ENCODE data around the gene ZNF41. TPM values are rescaled to one million over a fixed set of nuclear protein-coding genes. Genes with fewer than 3 reads are reported as not detected.

ZNF41 gene
- total and polyA plus RNA-seq, 2 of the 13 experiments (the other 11 are each of a cell fraction or from before 2014, with no cell fraction given): 2.3 to 3.9 TPM

DNA sequence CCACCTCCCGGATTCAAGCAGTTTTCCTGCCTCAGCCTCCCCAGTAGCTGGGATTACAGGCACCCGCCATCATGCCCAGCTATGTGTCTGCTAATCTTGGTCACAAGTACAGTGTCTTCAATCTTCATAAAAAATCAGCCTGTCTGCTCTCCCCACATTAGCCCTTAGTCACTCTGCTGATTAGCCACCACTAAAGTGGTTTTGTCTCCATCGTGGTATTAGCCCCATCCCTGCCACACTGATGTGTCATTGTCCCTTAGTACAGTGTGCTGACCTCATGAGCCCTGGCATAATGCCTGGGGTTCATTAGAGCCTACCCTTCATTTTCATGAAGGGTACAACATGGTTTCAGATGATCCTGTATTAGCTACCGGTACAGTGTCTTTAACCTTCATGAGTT lies 62.8 kb downstream of the ZNF41 start:
- no TSS peak for BruUV-seq (replicated peaks)
- POLR2A ChIA-PET: no interaction called here
- in situ Hi-C loops (cut with HindIII; ENCODE audit: extremely low pct_ligation_motif_present, low pct_unique_long_range_greater_than_20kb): no loop called here
- no peak overlapping the region for H3K4me2 ChIP-seq (ENCODE audit: low read depth, low read length)
- no peak overlapping the region for H2AFZ ChIP-seq (ENCODE audit: low read length)
- H4K20me1 ChIP-seq (ENCODE audit: insufficient read depth, low read length): no peaks in the 10 kb centered on the region
- no peaks in the 10 kb centered on the region for H3K79me2 ChIP-seq (ENCODE audit: insufficient read depth, low read length)
- no peaks in the 10 kb centered on the region for H3K4me1 ChIP-seq (ENCODE audit: insufficient read depth, low read length)
- no peak for FAIRE-seq
- intact Hi-C loops (cut with micrococcal nuclease; ENCODE audit: unreplicated experiment): no loop called here
- DNase-seq (ENCODE audit: low spot score): no peak
- WGBS (ENCODE audit: low lambda C conversion rate): 33% methylated on average over 3 of the region's 4 CpGs
- H3K36me3 ChIP-seq (replicated peaks in 1 of 2; ENCODE audit: control insufficient read depth in 1 of 2, insufficient read depth in 2 of 2, low read length in 2 of 2): no peaks in the 10 kb centered on the region
- H3K9ac ChIP-seq (ENCODE audit: insufficient read depth, low read depth, low read length): no peak overlapping the region
- H3K4me3 ChIP-seq (replicated peaks in 1 of 3; ENCODE audit: insufficient read depth in 1 of 3, low read depth in 2 of 3, low read length in 3 of 3): no peak overlapping the region
- CTCF ChIA-PET (ENCODE audit: low intra/inter-chr PET ratio, low total read pairs): no interaction called here
- no peak overlapping the region for H3K27ac ChIP-seq (ENCODE audit: extremely low read length, insufficient read depth, low read length)
- TF ChIP-seq ZIK1 (CRISPR knock-in tag; IDR thresholded peaks at IDR 0.05; ENCODE audit: borderline replicate concordance, low read depth) (no peak), ZNF468 (CRISPR knock-in tag; IDR thresholded peaks at IDR 0.05) (no peak), ARID2 (CRISPR knock-in tag; IDR thresholded peaks at IDR 0.05; ENCODE audit: borderline replicate concordance) (no peak), ZNF274 (CRISPR knock-in tag; IDR thresholded peaks at IDR 0.05) (no peak), SNAI1 (CRISPR knock-in tag; IDR thresholded peaks at IDR 0.05; ENCODE audit: borderline replicate concordance) (no peak), HHEX (CRISPR knock-in tag; IDR thresholded peaks at IDR 0.05) (no peak), NCOR1 (IDR thresholded peaks at IDR 0.05; ENCODE audit: borderline replicate concordance, low read length) (no peak)
- ATAC-seq: no peak
- no peaks in the 10 kb centered on the region for H3K9me3 ChIP-seq (ENCODE audit: low read length)
- no peaks in the 10 kb centered on the region for H3K27me3 ChIP-seq (ENCODE audit: control insufficient read depth in 1 of 2, insufficient read depth in 2 of 2, low read length in 2 of 2)

DNA sequence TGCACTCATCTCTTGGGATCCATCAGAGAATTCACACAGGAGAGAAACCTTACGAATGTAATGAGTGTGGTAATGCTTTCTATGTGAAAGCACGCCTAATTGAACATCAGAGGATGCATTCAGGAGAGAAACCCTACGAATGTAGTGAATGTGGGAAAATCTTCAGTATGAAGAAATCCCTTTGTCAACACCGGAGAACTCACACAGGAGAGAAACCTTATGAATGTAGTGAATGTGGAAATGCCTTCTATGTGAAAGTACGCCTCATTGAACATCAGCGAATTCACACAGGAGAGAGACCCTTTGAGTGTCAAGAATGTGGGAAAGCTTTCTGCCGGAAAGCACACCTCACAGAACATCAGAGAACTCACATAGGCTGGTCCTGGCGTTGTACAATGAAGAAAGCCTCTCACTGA lies 69.8 kb downstream of the ZNF41 start:
- Histone ChIP-seq H3K27me3 (ENCODE audit: control insufficient read depth in 1 of 2, insufficient read depth in 2 of 2, low read length in 2 of 2) (no peaks in the 10 kb centered on the region), H3K36me3 (replicated peaks in 1 of 2; ENCODE audit: control insufficient read depth in 1 of 2, insufficient read depth in 2 of 2, low read length in 2 of 2) (no peaks in the 10 kb centered on the region), H3K9ac (ENCODE audit: insufficient read depth, low read depth, low read length) (no peak overlapping the region), H3K79me2 (ENCODE audit: insufficient read depth, low read length) (no peaks in the 10 kb centered on the region), H3K9me3 (ENCODE audit: low read length) (peaks cover 14% of the 10 kb centered on the region; the same call in 1 of the 2 replicates), H2AFZ (ENCODE audit: low read length) (no peak overlapping the region), H3K4me2 (ENCODE audit: low read depth, low read length) (no peak overlapping the region), H3K4me3 (replicated peaks in 1 of 3; ENCODE audit: insufficient read depth in 1 of 3, low read depth in 2 of 3, low read length in 3 of 3) (no peak overlapping the region), H3K4me1 (ENCODE audit: insufficient read depth, low read length) (no peaks in the 10 kb centered on the region), H4K20me1 (ENCODE audit: insufficient read depth, low read length) (no peaks in the 10 kb centered on the region), H3K27ac (ENCODE audit: extremely low read length, insufficient read depth, low read length) (no peak overlapping the region)
- ChIA-PET POLR2A (no interaction called here), CTCF (ENCODE audit: low intra/inter-chr PET ratio, low total read pairs) (no interaction called here)
- intact Hi-C loops (cut with micrococcal nuclease; ENCODE audit: unreplicated experiment) (no loop called here), in situ Hi-C loops (cut with HindIII; ENCODE audit: extremely low pct_ligation_motif_present, low pct_unique_long_range_greater_than_20kb) (no loop called here)
- TF ChIP-seq SALL2 (CRISPR knock-in tag; IDR thresholded peaks at IDR 0.05) (no peak), POLR2AphosphoS2 (IDR thresholded peaks at IDR 0.05; ENCODE audit: low read depth, low read length) (no peak), ZNF460 (CRISPR knock-in tag; IDR thresholded peaks at IDR 0.05; ENCODE audit: borderline replicate concordance) (no peak), ZNF143 (CRISPR knock-in tag; IDR thresholded peaks at IDR 0.05) (no peak), TAF1 (CRISPR knock-in tag; IDR thresholded peaks at IDR 0.05) (no peak), ESRRA (CRISPR knock-in tag; IDR thresholded peaks at IDR 0.05; ENCODE audit: low read depth) (no peak), MIER2 (CRISPR knock-in tag; IDR thresholded peaks at IDR 0.05) (no peak)
- WGBS (ENCODE audit: low lambda C conversion rate): 8% methylated on average over 7 of the region's 8 CpGs
- FAIRE-seq: no peak
- ATAC-seq: no peak
- no peak for DNase-seq (ENCODE audit: low spot score)
- BruUV-seq (replicated peaks): no TSS peak
